Measurements from ENCODE around the gene ADD2.

GRCh38 chr2:70767079-70767698 lies 811 bp downstream of the ADD2 start:
- TF ChIP-seq EZH2 (IDR thresholded peaks at IDR 0.05; ENCODE audit: insufficient read depth, poor library complexity, severe bottlenecking) (no peak), EZH2phosphoT487 (IDR thresholded peaks at IDR 0.05; ENCODE audit: insufficient read depth, low read depth) (0 out of 2 replicates have a peak, but pooled peaks have one; percentile 18)

Measured in GM23248 (cell line).